ENCODE results near the gene CFAP299.
"Not testable (repeated sequence)": the region's sequence is repeated elsewhere in the genome, so short reads cannot be mapped to it uniquely, and the experiment has no call there.

Gene CFAP299

DNA sequence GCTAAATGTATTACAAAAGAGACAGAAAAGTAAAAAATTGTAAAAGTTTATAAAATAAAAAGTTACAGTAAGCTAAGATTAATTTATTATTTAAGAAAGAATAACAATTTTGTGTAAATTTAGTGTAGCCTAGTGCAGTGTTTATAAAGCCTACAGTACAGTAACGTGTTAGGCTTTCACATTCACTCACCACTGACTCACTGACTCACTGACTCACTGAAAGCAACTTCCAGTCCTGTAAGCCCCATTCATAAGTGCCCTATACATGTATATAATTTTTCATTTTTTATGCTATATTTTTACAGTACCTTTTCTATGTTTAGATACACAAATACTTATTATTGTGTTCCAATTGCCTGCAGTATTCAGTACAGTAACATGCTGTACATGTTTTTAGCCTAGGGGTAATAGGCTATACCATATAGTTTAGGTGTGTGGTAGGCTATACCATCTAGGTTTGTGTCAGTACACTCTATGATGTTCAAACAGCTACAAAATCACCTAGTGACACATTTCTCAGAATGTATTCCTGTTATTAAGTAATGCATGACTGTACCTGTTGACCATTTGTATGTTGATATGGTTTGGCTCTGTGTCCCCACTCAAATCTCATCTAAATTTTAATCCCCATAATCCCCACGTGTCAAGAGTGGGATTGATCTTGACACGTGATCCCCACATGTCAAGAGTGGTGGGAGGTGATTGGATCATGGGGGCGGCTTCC is 57.9 kb downstream of the CFAP299 start:
- DNase-seq, result no peak

DNA sequence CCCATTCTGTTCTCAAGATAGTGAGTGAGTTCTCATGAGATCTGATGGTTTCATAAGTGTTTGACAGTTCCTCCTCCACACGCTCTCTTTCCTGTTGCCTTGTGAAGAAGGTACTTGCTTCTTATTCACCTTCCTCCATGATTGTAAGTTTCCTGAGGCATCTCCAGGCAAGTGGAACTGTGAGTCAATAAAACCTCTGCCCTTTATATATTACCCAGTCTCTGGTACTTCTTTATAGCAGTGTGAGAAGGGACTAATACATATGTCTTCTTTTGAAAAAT is 58.4 kb downstream of the CFAP299 start:
- DNase-seq, result no peak

DNA sequence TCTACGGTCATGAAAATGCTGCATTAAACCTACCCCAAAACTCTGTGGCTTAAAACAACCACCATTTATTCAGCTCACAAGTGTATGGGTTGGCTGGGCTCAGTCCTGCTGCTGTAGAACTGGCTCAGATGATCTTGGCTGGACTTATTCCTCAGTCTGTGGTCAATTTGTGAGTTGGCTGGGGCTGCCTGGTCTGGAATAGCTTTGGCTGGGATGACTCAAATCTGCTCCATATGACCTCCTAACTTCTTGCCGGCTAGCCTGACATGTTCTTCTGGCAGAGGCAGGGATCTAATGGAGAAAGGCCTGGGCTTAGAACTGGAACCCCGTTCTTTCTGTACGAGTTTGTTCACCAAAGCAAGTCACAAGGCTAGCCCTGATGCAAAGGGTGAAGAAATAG is 71.7 kb downstream of the CFAP299 start:
- DNase-seq, result peak; percentile 76

DNA sequence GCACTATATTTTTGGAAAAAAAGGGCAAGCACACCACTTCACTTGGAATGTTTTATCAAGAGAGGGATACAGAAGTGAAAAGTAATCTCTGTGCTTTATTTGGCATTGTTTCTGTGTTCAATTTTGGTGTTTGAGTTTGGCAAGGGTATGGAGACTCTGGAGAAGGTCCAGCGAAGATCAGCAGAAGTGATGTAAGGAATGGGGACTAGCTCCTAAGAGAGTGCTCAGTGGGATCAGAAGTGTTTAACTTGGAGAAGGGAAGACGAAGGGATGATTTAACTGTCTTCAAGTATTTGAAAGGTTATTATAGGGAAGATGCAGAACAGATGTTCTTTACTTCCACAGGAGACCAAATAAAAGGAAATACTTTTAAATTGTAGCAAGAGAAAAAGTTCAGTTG is 74.3 kb downstream of the CFAP299 start:
- peak; percentile 58 for DNase-seq

DNA sequence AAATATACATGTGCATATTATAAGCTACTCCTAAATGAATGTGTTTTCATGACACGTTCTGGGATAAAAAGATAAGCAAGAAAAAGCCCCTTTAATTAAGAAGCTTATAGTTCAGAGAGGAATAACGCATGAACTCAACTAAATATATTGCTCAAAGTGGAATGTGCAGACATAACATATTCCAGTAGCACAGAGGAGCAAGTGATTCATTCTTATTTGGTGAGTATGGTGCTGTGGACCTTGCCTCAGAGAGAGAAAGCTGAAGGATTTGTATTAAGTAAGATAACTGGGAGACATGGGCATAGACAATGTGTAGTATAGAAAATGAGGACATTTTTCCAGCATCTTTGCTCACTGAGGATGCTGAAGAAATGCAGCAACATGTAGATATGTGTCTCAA is 76.8 kb downstream of the CFAP299 start:
- DNase-seq, result no peak

DNA sequence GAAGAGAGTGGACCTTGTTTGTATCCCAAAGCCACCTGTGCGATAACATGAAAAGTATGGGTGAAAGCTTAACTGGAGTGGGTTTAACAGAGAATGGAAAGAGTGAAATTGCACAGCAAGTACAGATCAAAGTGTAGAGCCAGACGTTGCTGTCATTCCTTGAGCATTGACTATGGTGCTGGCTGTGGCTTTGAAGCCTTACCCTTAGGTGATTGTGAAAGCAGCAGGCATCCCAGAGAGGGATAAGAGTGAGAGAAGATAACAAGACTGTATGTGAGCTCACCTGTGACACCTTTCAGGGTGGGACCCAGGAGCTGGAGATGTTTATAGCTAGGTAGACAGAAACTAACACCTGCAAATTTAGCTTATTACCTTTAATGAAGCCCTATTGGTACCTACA is 77.6 kb downstream of the CFAP299 start:
- no peak for DNase-seq

DNA sequence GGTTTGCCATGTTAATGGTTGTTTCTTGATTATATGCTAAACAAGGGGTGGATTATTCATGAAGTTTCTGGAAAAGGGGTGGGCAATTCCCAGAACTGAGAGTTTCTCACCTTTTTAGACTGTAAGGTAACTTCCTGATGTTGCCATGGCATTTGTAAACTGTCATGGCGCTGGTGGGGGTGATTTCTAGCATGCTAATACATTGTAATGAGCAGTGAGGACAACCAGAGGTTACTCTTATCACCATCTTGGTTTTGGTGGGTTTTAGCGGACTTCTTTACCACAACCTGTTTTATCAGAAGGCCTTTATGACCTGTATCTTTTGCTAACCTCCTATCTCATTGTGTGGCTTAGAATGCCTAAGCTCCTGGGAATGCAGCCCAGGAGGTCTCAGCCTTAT is 81.5 kb downstream of the CFAP299 start:
- no peak for DNase-seq

DNA sequence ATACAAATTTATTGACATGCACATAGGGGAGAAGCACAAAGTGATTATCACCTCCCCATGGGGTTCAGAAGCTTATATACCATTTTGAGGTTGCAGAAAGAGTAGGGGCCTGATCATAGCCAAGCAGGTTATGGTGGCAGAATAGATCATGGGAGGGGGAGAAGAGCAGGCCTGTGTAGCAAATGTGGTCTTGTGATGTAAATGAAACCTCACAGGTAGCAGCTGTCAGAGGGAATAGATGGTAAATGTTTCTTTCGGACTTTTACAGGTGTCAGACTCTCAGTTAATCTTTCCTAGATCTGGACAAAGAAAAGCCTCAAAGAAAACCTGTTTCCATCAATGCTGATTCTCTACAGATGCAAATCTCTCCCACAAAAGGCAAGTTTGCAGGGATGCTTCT is 84.4 kb downstream of the CFAP299 start:
- no peak for DNase-seq

DNA sequence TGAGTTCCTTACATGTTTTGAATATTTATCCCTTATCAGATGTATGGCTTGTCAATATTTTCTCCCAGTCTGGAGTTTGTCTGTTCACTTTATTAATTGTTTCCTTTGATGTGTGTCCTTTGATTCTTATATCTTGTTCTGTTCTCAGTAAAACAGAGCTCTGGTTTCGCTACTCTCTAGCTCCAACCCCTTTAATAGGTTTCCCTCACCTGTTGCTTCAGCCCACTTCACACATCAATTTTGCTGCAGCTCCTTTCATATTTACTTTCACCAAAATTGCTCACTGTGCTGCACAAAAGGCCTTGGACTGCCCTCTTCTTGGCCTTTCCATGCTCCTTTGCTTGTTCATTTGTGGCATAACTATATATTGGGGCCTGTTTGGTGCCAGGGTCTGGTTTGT is 85.1 kb downstream of the CFAP299 start:
- DNase-seq, result no peak

DNA sequence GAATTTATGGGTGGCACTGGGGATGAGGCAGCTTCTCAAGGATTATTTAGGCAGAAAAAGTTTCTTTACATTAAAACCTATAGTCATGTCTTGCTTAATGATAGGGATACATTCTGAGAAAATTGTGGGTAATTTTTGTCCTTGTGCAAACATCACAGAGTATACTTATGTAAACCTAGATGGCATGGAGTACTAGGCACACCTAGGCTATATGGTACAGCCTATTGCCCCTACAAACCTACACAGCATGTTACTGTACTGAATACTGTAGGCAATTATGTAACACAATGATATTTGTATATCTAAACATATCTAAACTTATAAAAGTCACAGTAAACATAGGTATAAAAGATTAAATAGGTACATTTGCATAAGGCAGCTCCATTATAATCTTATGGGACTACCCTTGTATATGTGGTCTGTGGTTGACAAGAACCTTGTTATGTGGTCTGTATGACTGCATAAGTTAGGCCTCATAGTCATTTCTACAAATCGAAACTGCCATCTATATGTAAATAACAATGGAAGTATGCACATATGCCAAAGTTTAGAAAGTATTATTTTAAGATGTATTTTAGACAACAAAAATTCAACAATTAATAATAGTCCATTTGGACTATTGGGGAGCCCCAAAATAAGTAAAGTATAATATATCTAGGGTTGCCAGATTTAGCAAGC is 87.3 kb downstream of the CFAP299 start:
- no peak for DNase-seq

DNA sequence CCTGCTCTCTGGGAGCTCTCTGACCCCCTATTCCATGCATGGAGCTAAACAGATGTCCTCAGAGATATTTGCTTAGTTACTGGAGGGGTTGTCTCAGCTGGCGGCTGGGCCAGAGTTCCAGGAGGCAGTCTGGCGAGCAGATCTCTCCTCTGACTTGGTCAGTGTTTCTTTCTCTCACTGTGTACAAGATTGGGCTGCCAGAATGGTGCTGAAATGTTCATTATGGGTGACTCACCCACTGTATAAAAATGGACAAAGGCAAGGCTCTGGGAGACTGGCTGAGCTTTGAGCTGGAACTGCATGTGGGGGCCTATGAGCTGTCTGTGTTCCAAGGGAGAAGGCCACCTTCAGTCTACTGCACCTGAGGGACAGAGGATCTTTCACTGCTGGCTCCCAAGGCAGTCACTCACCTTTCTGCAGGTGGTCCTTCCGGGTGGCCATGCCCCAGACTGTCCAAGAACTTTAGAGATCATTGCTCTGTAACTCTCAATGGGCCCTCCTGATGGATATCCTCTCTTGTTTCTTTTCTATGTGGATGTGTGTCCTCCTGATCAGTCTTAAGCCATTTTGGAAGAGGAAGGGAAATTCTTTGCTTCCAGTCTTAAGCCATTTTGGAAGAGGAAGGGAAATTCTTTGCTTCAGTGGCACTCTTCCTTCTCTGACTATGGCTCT is 88.2 kb downstream of the CFAP299 start:
- DNase-seq, result no peak

DNA sequence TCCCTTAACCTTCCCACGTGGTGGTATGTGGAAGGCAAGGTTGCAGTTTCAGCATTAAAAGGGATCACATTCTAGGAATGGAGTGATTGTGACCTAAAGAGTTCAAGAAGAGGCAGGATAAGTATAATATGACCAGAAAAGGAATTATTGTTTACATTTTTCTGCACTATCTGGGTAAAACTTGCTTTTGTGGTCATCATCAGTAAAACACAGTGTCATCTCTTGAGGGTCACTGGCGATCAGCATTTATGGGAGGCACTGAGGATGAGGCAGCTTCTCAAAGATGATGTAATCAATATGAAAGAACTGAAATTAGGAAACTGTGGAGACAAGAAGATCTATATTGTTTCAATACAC is 88.7 kb downstream of the CFAP299 start:
- DNase-seq, result no peak

DNA sequence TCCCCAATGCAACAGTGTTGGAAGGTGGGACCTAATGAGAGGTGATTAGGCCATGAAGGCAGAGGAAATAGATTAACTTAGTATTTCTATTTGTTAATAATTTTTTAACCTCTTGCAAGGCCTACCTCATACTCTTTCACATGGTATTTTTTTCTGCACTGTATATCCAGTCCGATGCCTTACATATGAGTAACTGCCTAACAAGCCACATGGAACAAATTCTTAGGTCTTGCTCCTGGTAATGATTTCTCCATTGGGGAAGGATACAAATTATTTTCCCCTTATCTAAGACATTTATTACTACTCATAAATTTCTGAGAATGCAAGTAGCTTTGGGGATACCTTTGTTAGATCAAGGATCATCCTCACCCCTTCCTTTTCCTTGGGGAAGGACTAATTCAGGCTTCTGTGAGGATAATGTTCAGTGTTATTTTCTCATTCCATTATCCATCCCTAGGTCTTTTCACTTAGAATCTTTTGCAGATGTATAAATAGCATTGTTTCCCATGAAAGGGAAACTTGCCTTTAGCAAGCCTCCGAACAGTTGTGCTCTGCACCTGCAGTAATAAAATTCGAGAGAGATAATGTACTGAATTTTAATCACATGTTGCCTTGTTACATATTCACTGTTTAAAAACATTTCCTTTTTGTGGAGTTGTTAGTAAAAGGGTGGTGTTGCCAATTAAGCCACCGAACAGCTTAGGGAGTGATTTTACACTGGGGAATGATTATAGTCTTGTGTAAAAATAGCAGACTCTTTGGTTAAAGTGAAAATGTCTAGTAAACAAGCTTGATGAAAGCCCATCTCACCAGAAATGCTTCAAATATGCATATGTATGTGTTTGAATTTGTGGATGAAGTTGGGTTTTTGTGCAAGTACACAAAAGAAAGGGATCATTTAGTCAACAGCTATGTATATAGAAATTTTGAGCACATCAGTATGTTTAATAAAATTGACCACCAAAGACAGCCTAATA is 89.9 kb downstream of the CFAP299 start:
- DNase-seq, result no peak

DNA sequence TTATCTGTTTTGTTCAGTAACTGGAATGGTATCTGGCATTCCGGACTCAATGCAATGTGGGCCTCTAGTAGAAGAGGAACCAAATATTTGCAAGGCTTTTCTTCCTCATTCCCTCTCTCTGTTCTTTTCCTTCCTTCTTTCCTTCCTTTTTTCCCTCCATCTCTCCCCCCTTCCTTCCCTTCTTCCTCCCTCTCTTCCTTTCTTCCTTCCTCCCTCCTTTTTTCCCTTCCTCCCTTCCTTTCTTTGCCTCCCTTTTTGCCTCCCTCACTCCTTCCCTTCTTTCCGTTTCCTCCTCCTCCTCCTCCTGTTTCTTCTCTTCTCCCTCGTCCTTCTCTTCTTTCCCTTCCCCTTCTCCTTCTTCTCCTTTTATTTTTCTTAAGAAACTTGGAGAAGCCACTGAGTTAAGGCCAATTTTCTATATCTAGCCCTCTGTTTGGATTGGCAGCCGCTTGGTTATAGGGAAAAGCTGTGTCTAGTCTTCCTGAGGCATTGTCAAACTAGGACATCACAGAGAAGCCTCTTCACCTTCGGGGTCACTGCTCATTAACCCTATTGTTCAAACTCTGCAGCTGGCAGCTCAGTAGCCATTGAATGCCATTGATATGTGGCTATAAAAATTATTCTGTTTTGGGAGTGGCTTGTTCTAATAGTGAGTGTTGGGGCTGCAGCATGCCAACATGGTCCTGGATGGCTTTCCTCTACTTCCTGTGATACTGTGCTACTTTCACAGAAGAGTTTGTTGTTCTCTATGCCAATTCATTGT is 95.9 kb downstream of the CFAP299 start:
- DNase-seq, result no peak

DNA sequence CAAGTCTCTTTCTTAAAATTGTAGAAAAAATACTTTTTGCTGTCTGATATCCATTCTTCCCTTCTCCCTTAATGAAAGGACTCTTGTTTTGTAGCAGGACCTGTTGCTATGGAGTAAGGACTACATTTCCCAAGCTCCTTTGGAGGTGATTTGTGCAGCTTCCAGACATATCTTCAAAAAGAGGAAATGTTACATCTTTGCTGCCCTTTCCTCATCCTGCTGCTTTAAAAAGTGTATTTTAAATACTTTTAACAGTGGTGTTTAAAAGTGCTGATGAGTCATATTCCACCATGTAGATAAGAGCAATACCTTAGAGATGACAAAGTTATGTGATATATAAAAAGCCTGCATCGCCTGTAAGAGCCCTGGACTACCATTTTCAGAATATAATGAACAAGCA is 98.7 kb downstream of the CFAP299 start:
- no peak for DNase-seq

DNA sequence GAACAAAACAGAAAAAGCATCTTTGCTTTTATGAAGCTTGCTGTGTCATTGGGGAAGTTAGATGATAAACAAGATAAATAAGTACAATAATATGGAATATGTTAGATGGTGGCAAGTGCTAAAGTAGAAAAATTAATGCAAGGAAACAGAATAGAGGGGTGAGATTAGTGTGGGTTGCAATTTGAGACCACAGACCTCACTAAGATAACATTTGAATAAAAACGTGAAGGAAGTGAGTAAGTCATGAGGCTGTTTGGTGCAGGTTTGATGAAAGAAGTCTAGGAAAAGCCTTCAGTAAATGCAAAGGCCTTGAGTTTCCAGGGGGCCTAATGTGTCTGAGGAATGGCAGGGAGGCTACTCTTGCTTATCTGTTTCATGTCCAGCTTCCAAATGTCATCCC is 102.5 kb downstream of the CFAP299 start:
- DNase-seq, result no peak

DNA sequence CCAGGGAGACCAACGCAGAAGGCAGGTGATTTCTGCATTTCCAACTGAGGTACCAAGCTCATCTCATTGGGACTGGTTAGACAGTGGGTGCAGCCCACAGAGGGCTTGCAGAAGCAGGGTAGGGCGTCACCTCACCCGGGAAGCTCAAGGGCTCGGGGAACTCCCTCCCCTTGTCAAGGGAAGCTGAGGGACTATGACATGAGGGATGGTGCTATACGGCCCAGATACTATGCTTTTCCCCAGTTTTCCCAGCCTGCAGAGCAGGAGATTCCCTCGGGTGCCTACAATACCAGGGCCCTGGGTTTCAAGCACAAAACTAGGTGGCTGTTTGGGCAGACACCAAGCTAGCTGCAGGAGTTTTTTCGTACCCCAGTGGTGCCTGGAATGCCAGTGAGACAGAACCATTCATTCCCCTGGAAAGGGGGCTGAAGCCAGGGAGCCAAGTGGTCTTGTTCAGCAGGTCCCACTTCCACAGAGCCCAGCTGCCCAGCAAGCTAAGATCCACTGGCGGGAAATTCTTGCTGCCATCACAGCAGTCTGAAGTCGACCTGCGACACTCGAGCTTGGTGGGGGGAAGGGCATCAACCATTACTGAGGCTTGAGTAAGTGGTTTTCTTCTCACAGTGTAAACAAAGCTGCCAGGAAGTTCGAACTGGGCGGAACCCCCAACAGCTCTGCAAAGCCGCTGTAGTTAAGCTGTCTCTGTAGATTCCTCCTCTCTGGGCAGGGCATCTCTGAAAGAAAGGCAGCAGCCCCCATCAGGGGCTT is 103.9 kb downstream of the CFAP299 start:
- not testable (repeated sequence) for DNase-seq

DNA sequence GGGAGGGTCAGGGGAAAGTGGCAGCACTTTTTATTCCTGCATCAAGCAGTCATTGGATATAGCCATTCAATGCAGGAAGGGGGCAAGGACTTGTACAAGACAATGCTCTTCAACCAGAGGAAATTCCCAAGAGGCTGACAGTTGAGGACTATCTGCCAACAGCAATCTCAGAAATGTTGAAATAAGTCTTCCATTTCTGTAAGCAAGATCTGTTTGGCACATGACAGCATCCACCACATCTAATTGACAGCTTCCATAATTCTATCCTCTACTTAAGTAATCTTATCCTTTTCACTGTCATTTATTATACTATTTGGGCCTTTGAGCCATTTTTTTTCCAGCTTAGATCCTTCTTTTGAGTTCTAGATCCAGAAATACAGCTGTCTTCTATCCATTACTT is 110.7 kb downstream of the CFAP299 start:
- no peak for DNase-seq

DNA sequence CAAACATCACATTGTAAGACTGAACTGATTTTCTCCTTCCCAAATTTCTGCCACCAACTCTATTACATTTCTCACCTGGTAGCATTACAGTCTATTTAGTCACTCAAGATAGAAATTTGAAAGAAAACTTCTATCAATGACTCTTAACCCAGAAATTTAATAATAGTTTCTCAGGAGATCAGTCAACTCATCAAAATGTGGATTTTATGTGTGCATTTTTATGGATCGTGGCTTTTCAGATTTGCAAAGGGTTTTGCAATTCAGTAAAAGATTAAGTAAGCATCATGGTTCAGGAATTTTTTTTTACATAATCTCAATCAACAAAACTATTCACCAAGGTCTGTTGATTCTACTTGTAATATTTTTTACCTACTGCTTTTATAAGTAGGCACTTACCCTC is 111.1 kb downstream of the CFAP299 start:
- DNase-seq, result no peak

DNA sequence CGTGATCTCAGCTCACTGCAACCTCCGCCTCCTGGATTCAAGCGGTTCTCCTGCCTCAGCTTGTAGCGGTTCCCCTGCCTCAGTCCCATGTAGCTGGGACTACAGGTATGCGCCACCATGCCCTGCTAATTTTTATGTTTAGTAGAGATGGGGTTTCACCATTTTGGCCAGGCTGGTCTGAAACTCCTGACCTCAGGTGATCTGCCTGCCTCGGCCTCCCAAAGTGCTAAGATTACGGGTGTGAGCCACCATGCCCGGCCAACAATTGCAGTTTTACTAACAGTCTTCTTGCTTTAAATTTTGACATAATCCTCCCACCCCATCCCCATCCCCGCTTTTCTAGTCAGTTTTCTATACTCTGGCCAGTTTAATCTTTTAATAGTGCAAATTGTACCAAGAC is 112.0 kb downstream of the CFAP299 start:
- DNase-seq, result no peak

DNA sequence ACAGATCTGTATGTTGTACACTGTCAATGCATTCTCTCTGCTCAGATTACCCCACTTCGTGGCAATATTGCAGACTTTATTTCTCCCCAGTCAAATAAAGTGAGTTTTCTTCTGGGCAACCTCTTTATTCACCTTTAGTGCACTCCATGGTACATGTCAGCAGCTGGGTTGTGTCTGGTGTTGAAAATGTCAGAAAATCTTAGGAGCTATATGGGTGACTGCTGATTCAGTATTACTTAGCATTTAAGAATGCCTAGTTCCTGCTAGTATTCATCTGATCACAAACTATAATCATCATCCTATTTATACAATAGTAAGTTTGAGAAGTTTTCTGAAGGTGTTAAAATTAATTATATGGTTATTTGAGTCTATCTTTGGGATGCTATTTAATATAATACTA is 112.5 kb downstream of the CFAP299 start:
- DNase-seq, result no peak

DNA sequence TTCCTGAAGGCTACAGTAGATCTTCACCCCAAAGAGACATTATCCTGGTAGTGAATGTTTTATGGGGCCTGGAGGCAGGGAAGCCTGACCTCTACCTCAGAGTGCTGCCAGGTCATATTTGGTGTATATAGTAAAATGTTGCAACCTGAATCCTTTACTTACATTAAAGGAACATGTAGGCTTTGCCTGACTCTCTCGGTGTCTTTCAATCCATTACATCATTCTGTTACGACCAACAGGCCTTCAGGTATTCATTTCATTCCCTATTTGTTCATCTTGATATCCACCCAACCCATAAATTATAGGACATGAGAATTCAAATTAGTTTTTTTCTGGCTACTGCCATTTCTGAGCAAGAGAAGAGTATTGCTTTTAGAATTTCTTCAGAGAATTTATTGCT is 116.5 kb downstream of the CFAP299 start:
- no peak for DNase-seq
